Skeletal muscle satellite cell (primary cell): ENCODE measurements around the gene DNAI2.

Experiments
- H3K27me3 ChIP-seq: 2 replicates; pipeline ENCODE4 v1.7.0; 2013; ENCODE audit warnings: low read length; ENCODE audit not compliant: control insufficient read depth, insufficient read depth
- H3K36me3 ChIP-seq: 2 replicates; pipeline ENCODE4 v1.7.0; 2013; ENCODE audit warnings: mild to moderate bottlenecking, control low read depth, low read length; ENCODE audit not compliant: insufficient read depth
- H3K4me1 ChIP-seq: 2 replicates; pipeline ENCODE4 v1.7.0; 2013; ENCODE audit warnings: low read length; ENCODE audit not compliant: control insufficient read depth, insufficient read depth
- H3K4me2 ChIP-seq: 2 replicates; pipeline ENCODE4 v1.7.0; 2013; ENCODE audit warnings: mild to moderate bottlenecking, low read length
- H3K4me3 ChIP-seq: 2 replicates; pipeline ENCODE4 v1.7.0; 2013; ENCODE audit warnings: low read length
- H3K9ac ChIP-seq: 2 replicates; pipeline ENCODE4 v1.7.0; 2013; ENCODE audit warnings: mild to moderate bottlenecking, low read depth, low read length, moderate library complexity
- H3K9me3 ChIP-seq: replicated peaks from 2 replicates; pipeline ENCODE4 v1.7.0; 2013; ENCODE audit warnings: mild to moderate bottlenecking, control low read depth, low read length

Gene DNAI2

GRCh38 chr17:74316220-74316619, 42.2 kb downstream of the DNAI2 start:
- H3K4me1 ChIP-seq = no peaks in the 10 kb centered on the region
- H3K4me2 ChIP-seq = no peak overlapping the region
- no peaks in the 10 kb centered on the region for H3K36me3 ChIP-seq
- peaks cover 19% of the 10 kb centered on the region for H3K9me3 ChIP-seq
- H3K9ac ChIP-seq = no peak overlapping the region
- no peak overlapping the region for H3K4me3 ChIP-seq
- no peaks in the 10 kb centered on the region for H3K27me3 ChIP-seq

GRCh38 chr17:74317071-74317470, 43.0 kb downstream of the DNAI2 start:
- Histone ChIP-seq H3K4me3 (no peak overlapping the region), H3K4me1 (no peaks in the 10 kb centered on the region), H3K27me3 (no peaks in the 10 kb centered on the region), H3K9me3 (peaks cover 19% of the 10 kb centered on the region), H3K36me3 (no peaks in the 10 kb centered on the region), H3K4me2 (no peak overlapping the region), H3K9ac (no peak overlapping the region)

- H3K9ac ChIP-seq = no peak overlapping the region
- no peak overlapping the region for H3K4me3 ChIP-seq
- H3K4me2 ChIP-seq = no peak overlapping the region
- no peaks in the 10 kb centered on the region for H3K36me3 ChIP-seq
- H3K9me3 ChIP-seq = peaks cover 14% of the 10 kb centered on the region
- no peaks in the 10 kb centered on the region for H3K27me3 ChIP-seq
- no peaks in the 10 kb centered on the region for H3K4me1 ChIP-seq
Observed at GRCh38 chr17:74318391-74318790, 44.4 kb downstream of the DNAI2 start.

- no peak overlapping the region for H3K4me2 ChIP-seq
- H3K27me3 ChIP-seq = peaks cover 16% of the 10 kb centered on the region
- H3K4me3 ChIP-seq = no peak overlapping the region
- H3K4me1 ChIP-seq = no peaks in the 10 kb centered on the region
- H3K9me3 ChIP-seq = no peaks in the 10 kb centered on the region
- no peaks in the 10 kb centered on the region for H3K36me3 ChIP-seq
- H3K9ac ChIP-seq = no peak overlapping the region
Observed at GRCh38 chr17:74324521-74324920, 50.5 kb downstream of the DNAI2 start.

- no peaks in the 10 kb centered on the region for H3K9me3 ChIP-seq
- H3K4me1 ChIP-seq = no peaks in the 10 kb centered on the region
- no peak overlapping the region for H3K4me2 ChIP-seq
- peaks cover 16% of the 10 kb centered on the region for H3K27me3 ChIP-seq
- H3K9ac ChIP-seq = no peak overlapping the region
- H3K36me3 ChIP-seq = no peaks in the 10 kb centered on the region
- H3K4me3 ChIP-seq = no peak overlapping the region
Observed at GRCh38 chr17:74325376-74325742, 51.3 kb downstream of the DNAI2 start.

- H3K9me3 ChIP-seq = no peaks in the 10 kb centered on the region
- H3K4me3 ChIP-seq = no peak within 1 kb of the TSS
- no peak within 1 kb of the TSS for H3K9ac ChIP-seq
- no peaks in the 10 kb centered on the region for H3K36me3 ChIP-seq
- H3K4me2 ChIP-seq = peak within 1 kb of the TSS; percentile 29
- peaks cover 16% of the 10 kb centered on the region for H3K27me3 ChIP-seq
- no peaks in the 10 kb centered on the region for H3K4me1 ChIP-seq
Observed at GRCh38 chr17:74325743-74326379, 51.8 kb downstream of the DNAI2 start, which contains the start of gene KIF19. Gene KIF19, plus strand, starts transcription at chr17:74326226. Its CDS starts 124 bp downstream, at chr17:74326350.

GRCh38 chr17:74326506-74326905, 52.5 kb downstream of the DNAI2 start:
- H3K27me3 ChIP-seq = peaks cover 16% of the 10 kb centered on the region
- H3K4me1 ChIP-seq = no peaks in the 10 kb centered on the region
- H3K36me3 ChIP-seq = no peaks in the 10 kb centered on the region
- H3K9ac ChIP-seq = no peak overlapping the region
- H3K9me3 ChIP-seq = no peaks in the 10 kb centered on the region
- H3K4me2 ChIP-seq = peak overlapping the region; percentile 29
- no peak overlapping the region for H3K4me3 ChIP-seq

- H3K4me1 ChIP-seq = no peaks in the 10 kb centered on the region
- H3K9me3 ChIP-seq = no peaks in the 10 kb centered on the region
- H3K36me3 ChIP-seq = no peaks in the 10 kb centered on the region
- no peak overlapping the region for H3K4me3 ChIP-seq
- H3K9ac ChIP-seq = no peak overlapping the region
- H3K4me2 ChIP-seq = no peak overlapping the region
- H3K27me3 ChIP-seq = peaks cover 16% of the 10 kb centered on the region
Observed at GRCh38 chr17:74328487-74328886, 54.5 kb downstream of the DNAI2 start.

GRCh38 chr17:74329378-74329777, 55.3 kb downstream of the DNAI2 start:
- Histone ChIP-seq H3K9me3 (no peaks in the 10 kb centered on the region), H3K4me1 (no peaks in the 10 kb centered on the region), H3K36me3 (no peaks in the 10 kb centered on the region), H3K27me3 (peaks cover 16% of the 10 kb centered on the region), H3K4me2 (no peak overlapping the region), H3K4me3 (no peak overlapping the region), H3K9ac (no peak overlapping the region)

- Histone ChIP-seq H3K9ac (no peak overlapping the region), H3K4me1 (no peaks in the 10 kb centered on the region), H3K4me3 (no peak overlapping the region), H3K4me2 (no peak overlapping the region), H3K27me3 (peaks cover 10% of the 10 kb centered on the region), H3K36me3 (no peaks in the 10 kb centered on the region), H3K9me3 (no peaks in the 10 kb centered on the region)
Observed at GRCh38 chr17:74330446-74330845, 56.4 kb downstream of the DNAI2 start.

- no peak overlapping the region for H3K9ac ChIP-seq
- H3K4me1 ChIP-seq = no peaks in the 10 kb centered on the region
- H3K36me3 ChIP-seq = no peaks in the 10 kb centered on the region
- no peaks in the 10 kb centered on the region for H3K9me3 ChIP-seq
- no peak overlapping the region for H3K4me3 ChIP-seq
- H3K27me3 ChIP-seq = peaks cover under 1% of the 10 kb centered on the region
- no peak overlapping the region for H3K4me2 ChIP-seq
Observed at GRCh38 chr17:74332017-74332650, 58.1 kb downstream of the DNAI2 start.

GRCh38 chr17:74332763-74333283, 58.8 kb downstream of the DNAI2 start:
- no peak overlapping the region for H3K9ac ChIP-seq
- H3K9me3 ChIP-seq = no peaks in the 10 kb centered on the region
- H3K4me3 ChIP-seq = no peak overlapping the region
- no peaks in the 10 kb centered on the region for H3K27me3 ChIP-seq
- no peaks in the 10 kb centered on the region for H3K36me3 ChIP-seq
- H3K4me2 ChIP-seq = no peak overlapping the region
- no peaks in the 10 kb centered on the region for H3K4me1 ChIP-seq
